Inferior parietal cortex (tissue), 1 donor: Measurements from ENCODE around the gene SLC2A11.

Experiments used
- DNase-seq: peaks from one replicate; pipeline ENCODE4 v3.0.0-alpha.2; 2016; ENCODE audit errors: extremely low spot score

Gene SLC2A11, protein sequence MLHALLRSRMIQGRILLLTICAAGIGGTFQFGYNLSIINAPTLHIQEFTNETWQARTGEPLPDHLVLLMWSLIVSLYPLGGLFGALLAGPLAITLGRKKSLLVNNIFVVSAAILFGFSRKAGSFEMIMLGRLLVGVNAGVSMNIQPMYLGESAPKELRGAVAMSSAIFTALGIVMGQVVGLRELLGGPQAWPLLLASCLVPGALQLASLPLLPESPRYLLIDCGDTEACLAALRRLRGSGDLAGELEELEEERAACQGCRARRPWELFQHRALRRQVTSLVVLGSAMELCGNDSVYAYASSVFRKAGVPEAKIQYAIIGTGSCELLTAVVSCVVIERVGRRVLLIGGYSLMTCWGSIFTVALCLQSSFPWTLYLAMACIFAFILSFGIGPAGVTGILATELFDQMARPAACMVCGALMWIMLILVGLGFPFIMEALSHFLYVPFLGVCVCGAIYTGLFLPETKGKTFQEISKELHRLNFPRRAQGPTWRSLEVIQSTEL

DNA sequence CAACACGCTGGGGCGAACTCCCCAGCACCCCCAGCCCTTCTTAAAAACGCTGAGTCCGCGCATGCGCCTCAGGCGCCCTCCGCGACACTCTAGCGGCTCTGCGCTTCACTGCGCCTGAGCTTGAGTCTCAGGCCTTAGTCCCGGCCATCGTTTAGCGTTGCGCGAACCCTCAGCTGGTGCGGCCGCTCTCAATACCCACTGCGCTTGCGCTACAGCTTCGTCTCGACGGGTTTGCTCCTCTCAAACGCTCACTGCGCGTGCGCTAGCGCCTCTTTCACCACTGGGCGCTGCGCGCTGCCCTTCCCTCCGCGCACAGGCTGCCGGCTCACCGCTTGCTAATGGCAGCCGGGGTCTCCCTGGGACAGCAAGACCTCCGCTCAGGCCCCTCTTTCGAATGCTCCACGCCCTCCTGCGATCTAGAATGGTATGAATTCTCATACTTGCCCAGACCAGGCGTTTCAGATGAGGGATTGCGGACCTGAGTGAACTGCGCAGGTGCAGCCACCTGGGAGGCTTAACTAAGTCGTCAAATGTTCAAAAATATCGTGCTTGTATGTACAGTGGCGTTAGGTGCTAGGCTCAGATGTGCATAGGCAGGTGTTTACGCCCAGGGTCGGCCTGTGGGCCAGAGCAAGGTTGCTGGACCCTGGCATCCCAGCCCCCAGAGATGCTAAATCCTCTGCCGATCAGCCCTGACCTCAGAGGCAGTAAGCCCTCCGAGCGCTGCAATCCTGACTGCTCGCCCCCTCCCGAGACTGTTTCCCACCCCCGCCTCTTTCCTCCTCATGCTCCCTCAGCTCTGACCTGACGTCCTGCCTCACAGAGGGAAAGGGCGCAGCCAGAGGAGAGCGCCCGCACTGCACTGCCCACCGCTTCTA is at the start of gene SLC2A11:
Gene SLC2A11, plus strand, starts transcription at position 270 of the 878 bp plus-strand sequence. Its CDS starts 125 bp downstream, at position 395.
- peak; percentile 98 for DNase-seq

DNA sequence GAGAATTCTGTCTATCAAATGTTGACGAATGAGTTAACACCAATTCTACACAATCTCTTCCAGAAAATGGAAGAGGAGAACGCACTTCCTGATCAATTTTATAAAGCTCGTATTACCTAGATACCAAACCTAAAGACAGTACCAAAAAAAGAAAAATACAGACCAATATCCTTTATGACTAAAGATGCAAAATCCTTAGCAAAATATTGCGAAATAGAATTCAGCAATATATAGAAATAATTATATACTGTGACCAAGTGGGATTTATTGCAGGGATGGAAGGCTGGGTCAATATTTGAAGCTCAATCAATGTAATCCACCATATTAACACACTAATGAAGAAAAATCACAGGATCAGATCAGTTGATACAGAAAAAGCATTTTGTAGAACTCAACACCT is 45.3 kb upstream of the SLC2A11 start:
- DNase-seq = no peak

DNA sequence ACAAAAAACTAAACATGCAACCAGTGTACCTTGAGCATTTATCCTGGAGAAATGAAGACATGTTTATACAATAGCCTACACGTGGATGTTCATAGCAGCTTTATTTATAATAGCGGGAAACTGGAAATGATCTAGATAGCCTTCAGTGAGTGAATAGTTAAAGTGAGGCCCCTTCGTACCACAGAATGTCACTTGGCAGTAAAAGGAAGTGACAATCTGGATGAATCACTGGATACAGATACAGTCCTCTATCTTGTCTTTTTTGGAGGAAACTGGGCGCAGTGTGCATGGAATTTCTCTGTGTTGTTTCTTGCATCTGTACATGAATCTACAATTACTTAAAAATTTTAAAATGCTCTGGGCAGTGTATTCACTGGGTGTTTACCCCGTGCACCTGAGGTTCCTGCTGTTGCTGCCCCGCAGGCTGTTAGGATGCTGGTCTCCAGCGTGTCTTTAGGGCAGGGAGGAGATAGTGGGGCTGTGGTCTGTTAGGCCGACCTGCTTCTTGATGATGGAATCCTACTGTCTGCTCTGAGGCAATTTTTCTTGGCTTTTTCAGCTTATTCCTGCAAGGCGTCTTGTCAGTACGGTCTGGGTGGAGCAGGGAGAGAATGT is 42.0 kb upstream of the SLC2A11 start:
- no peak for DNase-seq

DNA sequence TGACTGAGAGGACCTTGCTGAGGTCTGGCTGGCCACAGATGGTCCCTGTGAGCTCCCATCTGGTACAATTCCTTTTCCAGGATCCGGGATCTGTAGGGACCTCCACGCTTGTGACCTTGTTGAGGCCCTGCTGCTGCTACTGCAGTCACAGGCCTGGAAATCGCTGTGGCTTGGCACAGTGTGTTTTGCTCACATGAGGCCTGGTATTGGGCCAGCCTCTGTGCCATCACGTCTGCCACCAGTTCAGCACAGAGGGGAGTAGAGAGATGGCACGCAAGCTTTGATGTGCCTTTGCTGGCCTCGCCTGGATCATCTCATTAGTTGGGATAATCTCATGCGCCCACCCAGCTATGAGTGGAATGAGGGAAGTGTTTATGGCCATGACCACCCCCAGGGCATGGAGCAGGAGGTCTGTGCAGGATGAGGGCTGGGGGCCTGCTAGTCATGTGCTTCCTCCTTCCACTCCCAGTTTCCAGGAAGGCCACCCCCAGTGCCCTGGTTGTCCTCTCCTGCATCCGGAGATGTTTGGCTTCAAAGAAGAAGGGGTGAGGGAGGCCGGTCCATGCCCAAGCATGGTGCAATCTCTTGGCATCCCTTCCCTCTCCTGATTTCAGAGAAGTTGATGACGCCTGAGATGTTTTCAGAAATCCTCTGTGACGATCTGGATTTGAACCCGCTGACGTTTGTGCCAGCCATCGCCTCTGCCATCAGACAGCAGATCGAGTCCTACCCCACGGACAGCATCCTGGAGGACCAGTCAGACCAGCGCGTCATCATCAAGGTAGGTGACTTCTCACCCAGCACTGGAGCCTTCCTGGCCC is 41.3 kb upstream of the SLC2A11 start:
- DNase-seq = no peak

DNA sequence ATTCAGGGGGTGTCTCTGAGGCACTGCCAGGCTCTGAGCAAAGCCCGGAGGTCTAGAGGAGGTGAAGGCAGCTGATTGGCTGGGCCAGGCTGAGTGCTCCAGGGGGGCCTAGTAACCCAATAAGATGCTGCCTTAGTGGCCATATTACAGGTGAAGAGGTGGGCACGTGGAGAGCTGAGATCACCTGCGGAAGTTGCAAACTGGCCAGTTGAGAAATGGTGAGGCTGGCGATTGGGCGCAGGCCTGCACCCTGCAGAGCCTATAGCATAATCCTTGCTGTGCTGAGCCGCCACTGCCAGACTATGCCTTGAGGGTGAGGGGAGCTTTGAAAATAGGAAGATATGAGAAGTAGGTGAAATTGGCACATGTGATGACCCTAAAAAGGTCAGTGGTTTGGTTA is 40.5 kb upstream of the SLC2A11 start:
- DNase-seq = no peak

DNA sequence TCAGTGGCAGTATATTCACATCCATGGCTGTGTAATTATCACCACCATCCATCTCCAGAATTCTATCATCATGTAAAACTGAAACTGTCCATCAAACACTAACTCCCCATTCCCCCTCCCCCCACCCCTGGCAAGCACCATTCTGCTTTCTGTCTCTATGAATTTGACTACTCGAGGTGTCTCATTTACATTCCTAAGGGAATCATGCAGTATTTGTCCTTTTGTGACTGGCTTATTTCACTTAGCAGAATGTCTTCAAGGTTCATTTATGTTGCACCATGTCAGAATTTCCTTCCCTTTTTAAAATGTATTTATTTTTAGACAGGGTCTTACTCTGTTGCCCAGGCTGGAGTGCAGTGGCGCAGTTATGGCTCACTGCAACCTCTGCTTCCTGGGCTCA is 39.1 kb upstream of the SLC2A11 start:
- DNase-seq = no peak

DNA sequence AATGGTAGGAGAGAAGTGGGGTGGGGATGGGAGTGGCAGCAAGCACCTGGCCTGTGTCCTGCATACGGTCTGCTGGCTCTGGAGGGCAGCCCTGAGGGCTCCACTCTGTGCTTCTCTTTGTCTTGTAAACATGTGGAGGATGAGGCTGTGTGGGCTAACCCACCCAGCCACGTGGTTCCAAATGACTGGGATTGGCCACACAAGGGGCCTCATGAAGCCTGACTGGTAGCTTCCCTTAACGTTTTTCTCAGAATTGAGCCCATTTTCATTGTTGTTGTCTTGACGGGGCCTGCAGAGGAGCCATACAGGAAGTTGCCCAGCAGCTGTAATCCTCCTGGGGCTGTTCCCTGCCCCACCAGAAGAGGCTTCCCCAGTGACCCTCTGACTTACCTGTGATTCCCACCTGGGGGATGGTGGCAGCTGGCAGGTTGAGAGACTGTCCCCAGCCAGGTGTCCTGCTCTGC is 36.9 kb upstream of the SLC2A11 start:
- no peak for DNase-seq

DNA sequence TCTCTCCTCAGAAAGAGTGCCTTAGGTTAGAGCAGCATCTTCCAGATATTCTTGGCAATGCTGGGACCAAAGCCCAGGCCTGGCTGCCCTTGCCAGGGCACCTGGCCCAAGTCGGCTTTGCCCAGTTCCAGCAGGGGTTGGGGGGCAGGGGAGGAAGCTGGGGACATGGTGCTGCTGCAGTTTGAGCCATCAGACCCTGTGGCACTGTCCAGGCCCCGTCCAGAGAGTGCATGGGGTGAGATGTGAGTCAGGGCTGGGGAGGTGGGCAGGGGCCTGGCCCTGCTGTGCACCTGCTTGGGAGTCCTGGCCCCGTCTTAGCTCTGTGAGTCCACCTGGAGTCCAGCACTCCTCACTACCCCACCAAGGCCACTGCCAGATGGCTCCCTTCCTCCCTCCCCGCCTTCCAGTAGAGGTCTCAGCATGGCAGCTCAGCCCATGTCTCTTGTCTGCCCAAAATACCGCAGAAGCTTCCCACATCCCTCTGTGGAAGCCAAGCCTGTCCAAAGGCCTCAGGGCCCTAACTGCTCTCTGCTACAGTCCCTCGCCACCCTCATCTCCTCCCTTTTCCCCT is 35.5 kb upstream of the SLC2A11 start:
- DNase-seq = no peak

DNA sequence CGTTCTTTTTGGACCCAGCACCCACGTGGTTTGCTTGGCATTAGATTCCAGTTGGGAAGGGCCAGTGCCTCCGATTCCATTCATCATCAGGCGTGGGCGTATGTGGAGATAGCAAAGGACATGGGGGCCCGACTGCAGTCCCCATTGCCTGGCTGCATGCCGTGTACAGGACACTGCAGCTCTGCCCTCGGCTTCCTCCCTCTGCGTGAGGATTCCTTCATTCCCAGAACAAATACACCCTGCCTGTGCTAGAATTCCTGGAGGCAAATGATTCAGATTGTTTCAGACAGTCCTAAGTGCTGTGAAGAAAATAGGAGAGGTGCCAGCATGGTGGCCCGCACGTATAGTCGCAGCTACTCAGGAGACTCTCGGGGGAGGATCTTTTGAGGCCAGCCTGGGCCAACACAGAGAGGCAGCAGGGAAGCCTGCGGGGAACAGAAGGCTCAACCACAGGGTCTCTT is 34.3 kb upstream of the SLC2A11 start:
- DNase-seq = no peak

DNA sequence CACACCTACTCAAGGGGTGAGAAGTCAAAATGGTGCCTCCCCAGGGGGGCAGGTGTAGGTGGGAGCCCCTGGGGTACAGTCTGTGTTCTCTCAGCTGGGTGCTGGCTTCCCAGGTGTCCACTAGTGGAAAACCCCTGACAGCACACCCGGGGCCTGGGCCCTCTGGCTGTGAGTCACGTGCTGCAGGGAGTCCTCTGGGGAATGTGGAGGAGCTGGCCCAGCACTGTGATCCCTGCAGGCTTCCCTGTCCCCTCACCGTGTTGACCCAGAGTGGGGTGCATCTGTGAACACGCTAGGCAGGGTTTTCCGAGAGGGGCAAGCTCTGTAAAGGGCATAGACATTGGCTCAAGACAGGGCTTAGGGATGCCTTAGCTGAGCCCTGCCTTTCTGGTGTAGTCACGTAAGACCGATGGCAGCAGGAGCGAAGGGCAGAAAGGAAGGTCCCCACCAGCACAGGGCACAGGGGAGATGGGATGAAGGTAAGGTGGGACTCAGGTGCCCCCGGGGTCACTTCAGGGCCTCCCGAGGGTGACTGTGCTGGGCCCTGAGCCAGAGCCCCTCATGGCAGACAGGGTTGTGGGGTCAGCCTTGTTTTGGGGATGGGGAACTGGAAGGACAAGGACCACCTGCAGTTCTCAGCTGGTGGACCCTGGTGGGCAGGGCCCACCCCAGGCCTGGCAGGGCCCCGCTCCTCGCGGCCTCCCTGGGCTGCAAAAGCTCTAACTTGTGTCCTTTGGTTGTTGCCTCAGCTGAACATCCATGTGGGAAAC is 33.0 kb upstream of the SLC2A11 start:
- DNase-seq = no peak

DNA sequence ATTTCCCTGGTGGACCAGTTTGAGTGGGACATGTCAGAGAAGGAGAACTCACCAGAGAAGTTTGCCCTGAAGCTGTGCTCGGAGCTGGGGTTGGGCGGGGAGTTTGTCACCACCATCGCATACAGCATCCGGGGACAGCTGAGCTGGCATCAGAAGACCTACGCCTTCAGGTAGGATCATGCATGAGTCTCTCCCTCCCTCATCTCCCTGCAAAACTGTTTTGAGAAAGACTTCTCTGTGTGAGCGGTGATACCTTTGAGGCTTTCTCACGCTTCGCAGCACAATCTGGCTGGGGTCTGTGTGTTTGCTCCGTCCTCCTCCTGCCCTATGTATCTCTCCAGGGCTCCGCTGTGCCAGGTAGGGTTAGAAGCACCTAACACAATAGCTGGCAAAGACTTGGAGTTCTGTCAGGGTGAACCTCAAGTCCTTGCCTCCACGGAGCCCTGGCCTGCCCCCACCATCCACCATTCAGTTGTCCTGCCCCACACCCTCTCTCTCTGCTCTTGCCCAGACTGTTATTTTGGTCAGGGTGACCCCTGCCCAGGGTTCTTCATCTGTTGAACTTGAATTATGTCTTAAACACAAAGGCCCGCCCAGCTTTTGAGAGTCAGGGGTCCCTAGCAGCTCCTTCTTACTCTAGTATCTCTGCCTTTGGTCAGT is 32.3 kb upstream of the SLC2A11 start:
- no peak for DNase-seq

DNA sequence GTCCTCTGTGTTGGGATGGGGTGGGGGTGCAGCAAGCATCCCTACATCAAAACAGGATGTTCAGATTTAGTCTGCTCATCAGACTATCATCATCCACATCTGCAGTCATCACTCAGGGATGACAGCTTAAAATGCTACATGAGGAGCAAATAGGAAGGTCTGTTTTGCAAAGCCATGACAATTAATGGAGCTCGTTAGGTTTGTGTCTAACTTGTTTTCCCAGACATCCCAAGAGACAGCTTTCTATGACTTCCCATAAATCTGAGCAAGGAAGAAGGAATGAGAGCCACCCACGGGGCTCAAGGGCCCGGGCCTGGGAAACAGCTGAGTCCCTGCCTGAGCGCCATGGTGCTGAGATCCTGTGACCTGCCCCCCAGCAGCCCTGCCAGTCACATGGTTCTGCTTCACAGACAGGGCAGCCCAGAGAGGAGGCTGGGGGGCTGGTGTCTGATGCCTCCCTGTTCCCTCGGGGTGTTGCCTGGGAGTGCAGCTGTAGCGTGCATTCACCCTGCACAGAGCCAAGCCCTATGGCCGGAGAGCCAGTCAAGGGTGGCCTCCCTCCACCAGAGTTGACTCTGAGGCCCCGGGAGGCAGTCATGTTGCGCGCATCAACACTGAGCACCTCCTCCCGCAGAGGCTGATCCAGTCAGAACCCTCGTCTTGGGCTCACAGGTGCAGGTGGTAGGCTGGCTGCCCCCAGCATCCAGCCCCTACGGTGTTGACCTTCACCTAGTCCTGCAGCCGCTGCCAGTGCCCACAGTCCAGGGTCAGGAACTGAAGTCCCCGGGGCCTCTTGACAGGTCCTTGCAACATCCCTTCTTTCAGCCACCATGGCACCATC is 30.9 kb upstream of the SLC2A11 start:
- DNase-seq = no peak

DNA sequence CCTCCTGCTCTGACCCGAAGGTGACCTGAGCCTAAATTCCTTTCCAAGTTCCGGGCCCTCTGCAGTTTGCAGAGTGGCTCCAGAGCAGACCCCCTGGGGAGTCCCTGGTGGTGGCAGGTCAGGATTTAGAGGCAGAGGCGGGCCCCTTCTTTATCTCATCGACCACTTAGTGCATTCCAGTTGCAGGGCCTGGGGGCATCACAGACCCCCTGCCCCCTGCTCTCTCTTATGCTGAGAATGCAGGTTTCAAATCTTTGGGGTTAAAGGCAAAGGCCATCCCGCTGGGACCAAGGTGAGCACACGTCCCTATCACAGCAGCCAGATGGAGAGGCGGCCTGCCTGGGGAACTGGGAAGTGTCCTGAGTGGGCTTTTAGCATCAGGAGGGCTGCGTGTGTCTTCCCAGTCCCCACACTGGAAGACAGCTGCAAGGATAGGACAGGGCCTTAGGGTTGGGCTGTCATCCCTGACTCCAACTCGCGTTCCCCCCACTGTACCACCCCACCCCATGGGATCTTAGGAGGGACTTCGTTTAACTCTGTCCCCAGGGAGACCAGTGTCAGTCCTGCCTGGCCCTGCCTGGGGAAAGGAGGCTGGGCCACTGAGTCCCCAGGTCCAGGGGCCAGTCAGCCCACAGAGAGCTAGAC is 30.2 kb upstream of the SLC2A11 start:
- DNase-seq = no peak

DNA sequence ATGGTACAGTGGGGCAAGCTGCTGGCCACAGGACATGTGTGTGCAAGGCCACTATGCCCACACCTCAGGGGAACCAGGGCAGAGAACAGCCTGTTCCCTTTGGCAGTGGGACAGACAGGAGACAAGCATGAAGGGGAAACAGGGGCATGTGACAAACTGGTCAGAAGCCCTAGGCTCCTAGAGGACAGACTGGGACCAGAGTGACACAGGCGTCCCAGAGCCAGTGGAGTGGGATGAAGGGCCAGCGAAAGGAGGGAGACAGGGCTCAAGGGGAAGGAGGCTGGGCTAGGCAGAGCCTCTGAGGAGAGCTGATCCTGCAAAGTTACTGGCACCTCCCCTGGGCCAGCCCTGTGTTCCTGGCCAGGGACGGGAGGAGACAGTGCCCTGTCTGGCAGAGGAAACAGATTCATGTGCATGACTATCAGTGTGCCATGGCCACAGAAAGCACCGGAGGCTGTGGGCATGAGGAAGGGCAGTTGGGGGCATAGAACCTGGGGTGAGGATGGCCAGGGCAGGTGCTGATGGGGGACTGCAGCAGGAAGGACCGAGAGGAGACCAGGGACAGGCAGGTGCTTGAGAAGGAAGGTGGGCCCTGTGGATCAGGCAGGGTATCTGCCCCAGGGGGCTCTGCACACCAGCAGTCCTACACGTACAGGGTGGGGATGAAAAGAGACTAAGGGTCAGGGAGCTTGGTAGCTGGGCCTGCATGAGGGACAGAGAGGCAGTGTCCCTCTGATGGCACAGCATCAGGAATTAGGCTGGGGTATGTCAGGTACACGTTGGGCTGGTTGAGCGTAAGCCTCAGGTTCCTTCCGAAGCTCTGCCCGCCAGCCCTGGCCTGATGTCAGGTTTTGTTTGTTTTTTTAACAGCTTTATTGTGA is 28.6 kb upstream of the SLC2A11 start:
- DNase-seq = no peak

DNA sequence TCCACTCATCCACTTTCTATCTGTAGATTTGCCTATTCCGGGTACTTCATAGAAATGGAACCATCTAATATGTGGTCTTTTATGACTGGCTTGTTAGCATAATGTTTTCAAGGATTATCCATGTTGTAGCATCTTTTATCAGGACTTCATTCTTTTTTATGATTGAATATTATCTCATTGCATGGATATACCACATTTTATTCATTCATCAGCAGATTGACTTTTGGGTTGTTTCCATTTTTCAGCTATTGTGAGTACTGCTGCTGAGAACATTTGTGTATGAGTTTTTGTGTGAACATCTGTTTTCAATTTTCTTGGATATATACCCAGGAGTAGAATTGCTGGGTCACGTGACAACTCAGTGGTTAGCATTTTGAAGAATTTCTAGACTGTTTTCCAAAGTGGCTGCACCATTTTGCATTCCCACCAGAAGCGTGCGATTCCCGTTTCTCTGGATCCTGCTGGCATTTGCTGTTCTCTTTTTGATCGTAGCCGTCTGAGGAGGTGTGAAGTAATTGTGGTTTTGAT is 27.8 kb upstream of the SLC2A11 start:
- DNase-seq = no peak

DNA sequence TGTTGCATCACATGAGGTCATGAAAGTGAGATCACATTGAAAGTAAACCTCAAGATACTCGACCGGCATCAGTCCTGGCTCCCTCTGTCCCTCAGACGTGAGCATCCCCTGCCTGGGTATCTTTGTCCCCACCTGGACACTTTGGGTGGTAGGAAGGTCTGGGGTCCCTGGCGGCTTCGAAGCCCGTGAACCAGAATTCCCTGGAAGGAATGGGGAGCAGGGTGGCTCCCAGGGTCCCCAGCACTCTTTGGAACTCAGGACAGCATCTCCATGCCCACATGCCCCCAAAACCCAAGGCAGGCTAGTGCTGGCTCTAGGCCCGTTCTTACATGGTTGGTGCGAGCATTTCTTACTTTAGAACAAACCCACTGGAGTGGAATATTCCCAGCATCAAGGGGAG is 26.4 kb upstream of the SLC2A11 start:
- no peak for DNase-seq

DNA sequence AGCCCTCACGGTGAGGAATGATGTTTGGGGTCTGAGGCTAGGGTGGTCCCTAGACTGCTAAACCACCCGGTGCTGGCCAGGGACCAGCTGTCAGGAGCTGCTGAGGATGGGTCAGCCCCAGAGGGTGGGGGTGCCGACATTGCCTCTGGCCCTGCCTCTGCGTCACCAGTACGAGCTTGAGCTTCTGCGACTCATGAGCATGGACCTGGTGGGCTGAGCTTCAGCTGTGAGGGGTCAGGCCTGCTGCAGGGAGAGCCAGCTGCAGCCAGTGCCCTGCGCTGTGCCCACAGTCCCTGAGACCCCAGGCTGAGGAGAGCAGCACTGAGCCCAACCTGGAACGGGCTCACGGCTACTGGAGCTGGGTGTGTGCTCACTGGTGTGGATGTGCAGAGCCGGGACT is 25.9 kb upstream of the SLC2A11 start:
- no peak for DNase-seq
